CD4-positive, alpha-beta T cell treated with Interleukin-12 subunit alpha and Interleukin-12 subunit beta, for 1 hour (primary cell): Measurements from ENCODE around the gene DPP4.

Source experiments
- DNase-seq: peaks from one replicate; pipeline ENCODE4 v3.0.0-alpha.2; 2020

DPP4 gene

GRCh38 chr2:161947836-161948235, 126.2 kb downstream of the DPP4 start:
- DNase-seq: no peak

GRCh38 chr2:161947406-161947805, 126.6 kb downstream of the DPP4 start:
- DNase-seq: no peak

GRCh38 chr2:161946489-161947107, 127.4 kb downstream of the DPP4 start:
- peak; percentile 41 for DNase-seq

- DNase-seq: no peak
Observed at GRCh38 chr2:161943011-161943410, 131.0 kb downstream of the DPP4 start.
